GM21423 (cell line): ENCODE data around the gene GNB1L.

Source experiments
- ATAC-seq: cut with Tn5 transposase; IDR thresholded peaks from one replicate; pipeline ENCODE4 v1.9.1; 2021; ENCODE audit warnings: mild to moderate bottlenecking, moderate library complexity; ENCODE audit not compliant: unreplicated experiment

Gene GNB1L

DNA sequence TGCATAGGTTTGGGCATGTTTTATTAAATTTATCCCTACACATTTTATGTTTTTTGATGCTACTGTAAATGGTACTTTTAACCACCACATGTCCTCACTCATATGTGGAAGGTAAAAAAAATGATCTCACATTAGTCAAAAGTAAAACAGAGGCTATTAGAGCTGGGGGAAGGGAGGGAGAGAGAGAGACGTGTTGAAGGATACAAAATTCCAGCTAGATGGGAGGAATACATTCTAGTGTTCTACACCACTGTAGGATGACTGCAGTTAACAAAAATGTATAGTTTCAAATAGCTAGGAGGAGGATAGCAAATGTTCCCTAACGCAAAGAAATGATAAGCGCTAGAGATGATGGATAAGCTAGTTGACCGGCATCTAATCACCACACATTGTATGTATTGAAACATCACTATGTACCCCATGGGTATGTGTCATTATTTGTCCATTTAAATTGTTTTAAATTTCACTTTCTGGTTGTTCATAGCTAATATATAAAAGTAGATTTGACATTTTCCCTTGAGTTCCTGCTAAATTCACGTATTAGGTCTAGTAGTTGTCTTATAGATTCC, 9.9 kb upstream of the GNB1L start:
- ATAC-seq: no peak

DNA sequence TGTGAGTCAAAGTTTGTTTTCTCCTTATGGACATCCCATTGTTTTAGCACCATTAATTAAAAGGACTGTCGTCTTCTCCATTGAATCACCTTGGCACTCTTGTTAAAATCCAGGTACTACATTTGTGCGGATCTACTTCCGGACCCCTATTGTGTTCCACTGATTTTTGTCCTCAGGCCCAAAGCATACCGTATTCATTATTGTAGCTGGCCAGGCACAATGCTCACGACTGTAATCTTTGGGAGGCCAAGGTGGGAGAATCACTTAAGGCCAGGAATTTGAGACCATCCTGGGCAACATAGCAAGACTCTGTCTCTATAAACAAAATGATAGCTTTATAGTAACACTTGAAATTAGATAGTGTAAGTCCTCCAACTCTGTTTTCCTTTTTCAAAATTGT, 8.9 kb upstream of the GNB1L start:
- no peak for ATAC-seq

DNA sequence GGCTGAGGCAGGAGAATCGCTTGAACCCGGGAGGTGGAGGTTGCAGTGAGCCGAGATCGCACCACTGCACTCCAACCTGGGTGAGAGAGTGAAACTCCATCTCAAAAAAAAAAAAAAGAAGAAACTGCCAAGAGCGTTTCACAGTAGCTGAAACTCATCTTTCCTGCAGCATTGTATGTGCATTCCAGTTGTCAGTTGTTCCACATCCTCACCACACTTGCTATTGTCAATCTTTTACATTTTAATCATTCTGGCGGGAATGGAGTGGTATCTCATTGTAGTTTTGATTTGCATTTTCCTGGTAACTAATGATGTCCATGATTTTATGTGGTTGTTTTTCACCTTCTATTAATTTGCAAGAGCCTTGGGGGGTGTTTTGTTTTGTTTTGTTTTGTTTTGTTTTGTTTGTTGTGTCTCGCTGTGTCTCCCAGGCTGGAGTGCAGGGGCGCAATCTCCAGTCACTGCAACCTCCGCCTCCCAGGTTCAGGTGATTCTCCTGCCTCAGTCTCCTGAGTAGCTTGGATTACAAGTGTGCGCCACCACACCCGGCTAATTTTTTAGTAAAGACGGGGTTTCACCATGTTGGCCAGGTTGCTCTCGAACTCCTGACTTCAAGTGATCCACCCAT, 8.1 kb upstream of the GNB1L start:
- no peak for ATAC-seq

DNA sequence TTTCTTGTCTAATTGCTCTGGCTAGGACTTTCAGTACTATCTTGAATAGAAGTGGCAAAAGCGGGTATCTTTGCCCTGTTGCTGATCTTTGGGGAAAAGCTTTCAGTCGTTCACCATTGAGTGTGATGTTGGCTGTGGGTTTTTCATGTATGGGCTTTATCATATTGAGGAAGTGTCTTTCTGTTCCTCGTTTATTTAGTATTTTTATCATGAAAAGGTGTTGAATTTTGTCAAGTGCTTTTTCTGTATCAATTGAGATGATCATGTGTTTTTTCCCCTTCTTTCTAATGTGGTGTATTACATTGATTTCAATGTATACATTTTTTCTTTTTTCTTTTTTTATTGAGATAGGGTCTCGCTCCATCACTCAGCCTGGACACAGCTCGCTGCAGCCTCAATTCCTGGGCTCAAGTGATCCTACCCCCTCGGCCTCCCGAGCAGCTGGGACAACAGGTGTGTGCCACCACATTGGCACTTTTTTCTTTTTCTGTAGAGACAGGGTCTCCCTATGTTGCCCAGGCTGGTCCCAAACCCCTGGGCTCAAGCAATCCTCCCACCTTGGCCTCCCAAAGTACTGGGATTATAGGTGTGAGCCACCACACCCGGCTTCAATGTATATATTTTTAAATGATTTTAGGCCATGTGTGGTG, 5.3 kb upstream of the GNB1L start:
- no peak for ATAC-seq

DNA sequence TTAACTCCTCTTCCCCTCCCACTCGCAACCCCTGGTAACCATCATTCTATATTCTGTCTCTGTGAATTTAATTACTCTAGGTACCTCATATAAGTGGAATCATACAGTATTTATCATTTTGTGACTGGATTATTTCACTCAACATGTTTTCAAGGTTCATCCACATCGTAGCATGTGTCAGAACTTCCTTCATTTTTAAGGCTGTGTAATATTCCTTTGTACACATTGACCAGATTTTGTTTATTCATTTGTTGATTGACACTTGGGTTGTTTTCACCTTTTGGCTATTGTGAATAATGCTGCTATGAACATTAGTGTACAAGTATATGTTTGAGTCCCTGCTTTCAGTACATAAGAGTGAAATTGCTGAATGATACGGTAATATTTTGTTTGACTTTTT, 2.7 kb upstream of the GNB1L start:
- no peak for ATAC-seq

DNA sequence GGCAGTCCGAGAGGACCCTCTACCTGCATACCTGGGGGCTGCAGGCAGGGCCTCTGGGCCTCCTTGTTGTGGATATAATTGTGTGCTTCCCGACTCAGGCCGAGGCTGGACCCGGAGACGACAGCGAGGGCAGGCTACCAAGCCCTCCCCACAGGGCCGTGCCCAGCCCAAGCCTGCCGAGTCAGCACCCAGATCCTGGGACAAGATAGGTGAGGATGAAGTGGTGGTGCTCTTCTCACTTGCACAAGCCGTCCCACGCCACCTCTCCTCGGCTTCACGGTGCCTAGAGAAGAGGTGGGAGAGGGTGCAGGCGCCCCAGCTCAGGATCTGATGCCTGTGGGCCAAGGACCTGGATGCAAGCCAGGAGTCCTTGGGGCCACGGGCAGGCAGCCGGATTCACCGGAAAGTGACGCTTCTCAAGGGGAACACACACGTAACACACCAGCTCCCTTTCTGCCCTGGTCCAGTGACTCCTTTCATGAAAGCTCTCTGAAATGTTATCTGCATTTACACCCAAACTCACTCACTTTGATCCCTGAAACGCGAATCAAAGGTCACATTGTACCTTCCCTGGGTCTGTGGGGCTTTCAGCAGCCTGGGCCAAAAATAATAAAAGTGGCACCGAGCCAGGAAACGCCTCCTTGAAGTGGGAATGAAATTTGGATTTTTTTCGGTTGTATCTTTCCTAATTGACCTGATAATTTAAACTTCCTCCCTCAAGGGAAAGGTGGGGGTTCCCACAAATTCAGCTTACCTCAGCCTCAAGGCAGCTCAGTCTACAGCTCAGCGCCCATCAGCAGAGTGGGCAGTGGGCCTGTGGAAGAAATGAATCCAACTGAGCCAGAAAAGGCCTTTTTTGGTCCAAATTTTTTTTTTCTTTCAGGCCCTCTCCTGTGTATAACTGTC, 1.1 kb upstream of the GNB1L start:
- ATAC-seq: peak; percentile 14

DNA sequence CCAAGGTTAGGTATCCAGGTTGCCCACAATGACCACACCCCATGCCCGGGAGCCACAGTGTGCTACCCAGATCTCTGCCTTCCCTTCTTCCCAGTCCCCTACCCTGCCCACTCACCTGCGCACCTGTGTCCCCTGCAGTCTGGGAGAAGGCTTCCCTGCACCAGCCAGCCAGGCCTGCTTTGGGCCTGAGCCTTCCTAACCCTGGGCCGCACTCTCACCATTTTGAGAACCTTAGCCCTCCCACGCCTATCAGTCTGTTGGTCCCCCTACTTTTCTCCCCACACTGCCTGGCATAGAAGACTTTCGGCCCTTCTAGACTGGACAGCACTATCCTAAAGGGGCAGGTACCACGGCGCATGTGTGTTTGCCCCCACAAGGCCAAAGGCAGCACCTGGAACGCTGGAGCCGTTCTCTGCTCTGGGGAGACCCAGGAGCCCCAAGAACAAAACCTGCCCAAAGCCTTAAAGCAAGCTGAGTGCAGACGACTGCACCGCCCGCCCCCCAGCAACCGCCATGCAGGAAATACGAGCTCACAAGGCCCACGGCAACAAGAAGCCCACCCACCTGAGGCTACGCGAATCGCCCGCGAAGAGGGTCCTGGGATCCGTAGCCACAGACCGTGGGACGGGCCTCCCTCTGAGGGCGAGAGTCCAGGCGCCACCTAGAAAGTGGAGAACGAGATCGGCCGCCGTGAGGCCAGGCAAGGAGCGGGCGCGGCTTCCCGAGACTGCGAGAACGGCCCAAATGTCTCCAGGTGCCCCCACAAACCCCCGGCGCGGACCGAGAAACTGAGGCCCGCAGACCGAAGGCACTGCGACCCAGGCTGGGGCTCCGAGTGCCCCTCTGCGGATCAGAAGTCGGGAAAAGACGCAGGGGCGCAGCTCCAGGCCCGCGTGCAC, 546 bp downstream of the GNB1L start:
- ATAC-seq: peak; percentile 8

DNA sequence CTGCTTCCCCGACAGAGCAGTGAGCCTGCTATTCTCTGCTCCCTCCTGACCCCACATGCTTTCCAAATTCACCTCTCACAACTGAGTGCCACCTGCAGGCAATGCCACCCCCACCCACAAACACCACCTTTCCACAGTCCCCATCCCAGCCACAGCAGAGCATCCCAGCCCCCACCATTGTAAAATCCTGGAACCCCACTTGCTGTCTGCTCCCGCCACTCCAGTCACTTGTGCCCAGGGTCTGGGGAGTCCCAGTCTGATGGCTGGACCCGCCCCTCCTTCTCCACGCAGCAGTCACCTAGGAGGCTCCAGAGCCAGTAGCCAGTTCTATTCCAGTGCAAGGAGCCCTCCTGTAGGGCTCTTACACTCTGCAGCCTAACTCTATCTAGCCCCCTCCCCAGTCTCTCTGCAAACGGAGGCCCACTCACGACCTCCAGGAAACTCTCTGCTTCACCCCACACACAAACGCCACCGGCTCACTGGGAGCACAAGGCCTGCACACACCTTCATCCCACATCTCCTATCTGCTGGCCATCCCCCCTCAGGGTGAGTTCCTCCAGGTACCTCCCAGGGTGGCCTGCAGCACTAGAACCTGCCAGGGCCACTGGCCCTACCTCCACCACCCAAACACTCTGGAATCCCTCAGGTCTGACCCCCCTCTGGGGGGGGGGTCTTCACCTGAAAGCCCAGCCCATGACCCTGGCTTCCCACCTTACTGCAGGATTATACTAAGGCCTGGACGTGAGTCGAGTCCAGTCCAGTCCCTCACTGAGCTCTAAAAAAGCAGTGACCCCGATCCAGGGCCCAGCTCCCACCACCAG, 1.4 kb downstream of the GNB1L start:
- no peak for ATAC-seq

DNA sequence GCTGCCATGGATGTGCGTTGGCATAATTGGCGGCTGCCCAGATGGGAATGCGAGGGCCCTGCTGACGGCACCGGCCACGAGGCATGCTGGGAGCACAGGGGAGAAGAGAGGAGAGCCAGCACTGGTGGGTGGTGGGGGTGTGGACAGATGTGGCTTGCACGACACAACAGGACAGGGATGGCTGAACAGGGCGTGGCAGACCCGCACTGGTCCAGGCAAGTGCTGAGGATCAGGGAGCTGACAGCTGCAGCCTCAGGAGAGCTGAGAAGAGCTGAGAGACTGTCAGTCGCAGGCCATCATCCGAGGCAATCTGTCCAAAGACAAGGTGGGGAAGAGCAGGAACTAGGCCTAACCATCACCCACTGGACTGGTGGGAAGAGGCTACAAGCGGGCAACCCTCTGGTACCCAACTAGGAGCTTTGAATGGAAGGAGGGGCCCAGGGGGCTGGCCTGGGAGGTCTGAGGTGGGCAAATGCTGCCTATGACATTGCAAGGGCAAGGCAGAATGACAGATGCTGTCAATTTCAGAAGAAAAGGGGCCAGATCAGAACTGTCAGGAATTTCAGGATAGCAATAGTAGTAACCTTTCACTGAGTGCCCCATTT, 2.4 kb downstream of the GNB1L start:
- no peak for ATAC-seq

DNA sequence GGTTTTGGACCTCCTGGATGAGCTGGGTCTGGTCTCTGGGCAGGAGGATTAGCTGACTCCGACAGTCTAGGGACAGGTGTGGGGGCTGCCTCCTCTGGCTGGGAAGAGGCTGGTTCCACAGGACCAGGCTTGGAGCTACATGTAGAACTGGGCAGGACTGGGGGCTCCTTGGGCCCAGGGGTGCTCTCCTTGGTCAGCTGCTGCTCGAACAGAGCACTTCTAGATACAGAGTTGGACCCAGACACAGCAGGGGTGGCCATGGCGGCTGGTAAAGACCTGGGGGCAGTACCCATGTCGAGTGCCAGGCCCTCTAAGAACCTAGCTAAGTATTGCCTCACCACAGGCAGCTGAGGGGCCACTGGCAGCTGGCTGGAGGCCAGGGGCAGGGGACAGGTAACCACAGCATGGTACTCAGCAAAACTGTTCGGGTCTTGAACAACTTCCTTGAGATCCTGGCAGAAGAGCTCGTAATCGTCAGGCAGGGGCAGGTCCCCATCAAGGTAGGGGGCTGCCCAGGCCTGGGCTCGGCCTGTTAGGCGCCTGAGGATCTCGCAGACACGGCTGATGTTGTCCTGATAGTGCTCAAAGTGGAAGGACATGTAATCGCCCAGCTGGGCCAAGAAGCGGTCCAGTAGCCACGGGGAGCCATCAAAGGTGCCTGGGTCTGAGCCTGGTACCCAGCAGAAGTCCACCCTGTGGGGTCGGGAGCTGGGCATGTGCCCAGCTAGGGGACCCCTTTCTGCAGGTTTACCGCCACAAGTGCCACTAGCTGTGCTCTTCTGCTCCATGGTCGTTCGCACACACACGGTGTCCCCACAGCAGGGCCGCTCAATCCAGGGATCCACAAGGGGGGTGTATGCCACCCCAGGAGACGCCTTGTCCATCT, 3.1 kb downstream of the GNB1L start:
- no peak for ATAC-seq

DNA sequence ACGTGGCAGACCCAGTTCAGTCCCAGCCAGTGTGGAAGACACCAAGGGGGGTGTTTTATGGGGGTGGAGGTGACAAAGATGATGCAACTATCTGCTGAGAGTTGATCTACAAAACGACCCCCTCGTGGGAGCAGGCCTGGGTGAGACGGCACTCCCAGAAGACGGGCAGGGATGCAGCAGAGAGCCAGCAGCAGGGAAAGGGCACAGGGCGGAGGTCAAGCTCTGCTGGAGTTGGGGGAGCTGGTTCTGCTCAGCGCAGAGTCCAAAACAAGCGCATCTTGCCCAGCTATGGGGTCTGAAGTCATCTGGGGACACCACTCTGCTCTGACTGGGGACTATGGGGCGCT, 3.9 kb downstream of the GNB1L start:
- no peak for ATAC-seq

DNA sequence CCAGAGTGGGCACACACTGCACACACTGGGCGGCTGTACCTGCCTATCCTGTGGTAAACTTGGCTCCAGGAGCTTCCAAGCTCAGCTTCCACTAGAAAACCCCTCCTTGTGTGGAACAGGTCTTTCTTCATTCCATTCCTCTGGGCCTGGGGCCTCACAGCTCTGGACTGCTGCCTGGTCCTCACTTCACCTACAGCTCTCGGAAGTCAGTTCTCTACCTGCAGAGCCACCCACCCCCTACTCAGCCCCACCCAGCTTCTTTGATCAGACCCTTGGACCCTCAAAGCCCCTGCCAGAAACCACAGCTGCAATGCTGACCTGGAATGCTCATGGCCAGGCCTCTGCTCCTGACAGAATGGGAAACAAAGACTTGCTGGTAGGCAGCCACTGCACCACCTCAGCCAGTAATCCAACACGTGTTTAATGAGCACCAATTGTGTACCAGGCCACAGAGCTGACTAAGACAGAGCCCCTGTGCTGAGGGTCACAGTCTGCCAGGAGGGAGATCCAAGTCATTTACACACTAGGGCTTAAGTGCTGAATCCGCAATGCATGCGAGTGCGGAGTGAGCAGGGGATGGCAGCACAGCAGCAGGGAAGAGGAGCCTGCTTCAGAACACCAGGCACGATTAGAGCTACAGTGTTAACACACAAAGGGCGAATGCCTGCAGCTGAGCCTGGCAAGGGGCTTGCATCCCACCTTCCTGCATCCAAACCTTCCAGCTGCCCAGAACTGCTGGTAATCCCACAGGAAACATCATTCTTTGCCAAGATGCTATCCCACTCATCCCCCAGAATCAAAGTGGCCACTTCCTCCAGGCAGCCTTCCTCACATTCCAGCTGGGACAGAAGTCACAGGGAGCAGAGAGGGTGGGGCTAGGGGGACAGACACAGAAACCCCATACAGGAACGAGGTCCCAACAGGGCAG, 4.6 kb downstream of the GNB1L start:
- no peak for ATAC-seq

DNA sequence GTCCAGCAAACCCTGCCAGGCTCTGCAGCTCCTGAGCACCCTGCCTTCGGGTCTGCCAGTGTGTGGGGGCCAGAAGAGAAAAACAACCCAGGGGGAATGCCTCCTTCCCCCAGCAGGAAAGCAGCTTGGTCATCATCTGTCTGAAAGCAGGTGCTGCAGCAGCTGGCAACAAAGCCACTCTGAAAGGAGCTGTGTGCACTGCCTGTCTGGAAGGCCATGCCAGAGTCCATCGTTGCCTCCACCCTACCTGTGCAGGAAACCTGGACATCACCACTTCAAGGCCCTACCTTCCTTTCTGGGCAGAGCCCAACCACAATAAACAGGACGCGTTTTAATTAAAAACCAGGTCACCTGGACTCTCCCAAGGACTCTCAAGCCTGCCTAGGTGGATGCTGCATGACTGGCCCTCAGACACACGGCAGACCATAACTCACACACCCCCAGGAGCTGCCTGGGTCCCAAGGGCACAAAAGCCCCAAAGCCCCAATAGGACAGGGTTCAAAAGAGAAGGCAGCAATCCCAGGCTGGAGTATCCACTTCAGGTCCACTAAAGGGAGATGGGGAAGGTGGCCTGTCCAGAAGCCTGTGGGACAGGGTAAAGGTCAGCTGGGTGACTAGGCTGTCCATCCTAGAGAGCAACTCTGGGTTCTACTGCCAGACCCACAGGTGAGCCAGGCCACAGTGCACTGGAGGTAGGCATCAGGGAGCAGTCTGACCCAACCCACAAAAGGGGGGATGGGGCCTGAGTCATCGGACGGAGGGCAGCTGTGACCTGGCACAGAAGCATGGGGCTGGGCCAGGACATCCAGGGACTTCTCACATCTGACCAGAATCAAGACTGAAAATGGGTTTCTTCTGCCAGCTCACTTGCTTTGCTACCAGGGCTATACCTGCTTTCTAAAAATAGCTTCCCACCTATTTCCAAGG, 6.1 kb downstream of the GNB1L start:
- ATAC-seq: no peak

DNA sequence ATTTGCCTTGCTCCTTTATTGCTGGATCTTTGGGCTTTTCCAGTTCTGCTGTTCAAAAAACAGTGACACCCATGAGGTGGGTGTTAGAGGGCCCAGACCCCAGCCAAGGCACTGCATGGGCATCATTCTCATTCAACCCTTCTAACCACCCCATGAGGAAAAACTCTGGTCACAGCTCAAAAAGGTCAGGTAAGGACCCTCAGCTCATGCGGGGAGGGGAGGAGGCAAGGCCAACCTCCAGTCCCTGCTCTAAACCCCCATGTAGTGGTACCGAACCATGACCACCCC, 7.4 kb downstream of the GNB1L start:
- no peak for ATAC-seq

DNA sequence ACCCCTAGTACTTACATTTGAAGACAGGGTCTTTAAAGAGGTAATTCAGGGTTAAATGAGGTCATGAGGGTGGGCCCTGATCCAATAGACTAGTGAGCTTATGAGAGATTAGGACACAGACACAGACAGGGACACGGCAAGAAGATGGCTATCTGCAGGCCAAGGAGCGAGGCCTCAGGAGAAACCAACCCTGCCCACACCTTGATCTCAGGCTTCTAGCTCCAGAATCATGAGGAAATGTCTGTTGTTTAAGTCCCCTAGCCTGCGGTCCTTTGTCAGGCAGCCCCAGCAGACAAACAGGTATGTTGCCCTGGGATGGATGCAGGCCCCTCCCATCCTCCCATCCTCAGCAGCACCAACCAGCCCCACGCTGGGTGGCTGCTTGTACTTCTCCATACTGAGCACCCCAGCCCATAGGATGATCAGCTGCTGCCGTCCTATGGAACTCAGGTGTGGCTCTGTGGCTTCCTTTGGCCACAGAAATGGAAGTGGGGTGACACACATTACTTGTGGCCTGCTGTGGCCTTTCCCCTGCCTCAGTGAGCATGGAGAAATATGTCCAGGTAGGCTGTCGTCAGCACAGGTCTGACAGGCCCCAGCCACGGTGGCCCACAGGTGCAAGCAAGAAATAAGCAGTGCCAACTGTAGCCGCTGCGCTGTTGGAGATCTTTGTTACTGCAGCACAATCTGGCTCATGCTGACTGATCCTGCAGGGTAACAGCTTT, 7.9 kb downstream of the GNB1L start:
- ATAC-seq: no peak
